ENCODE results near the gene FMO3. TPM values are rescaled to one million over a fixed set of nuclear protein-coding genes. Genes with fewer than 3 reads are reported as not detected.

Gene FMO3
- total RNA-seq, 2 donors from 2014 or later, result 0.19 to 0.42 TPM

DNA sequence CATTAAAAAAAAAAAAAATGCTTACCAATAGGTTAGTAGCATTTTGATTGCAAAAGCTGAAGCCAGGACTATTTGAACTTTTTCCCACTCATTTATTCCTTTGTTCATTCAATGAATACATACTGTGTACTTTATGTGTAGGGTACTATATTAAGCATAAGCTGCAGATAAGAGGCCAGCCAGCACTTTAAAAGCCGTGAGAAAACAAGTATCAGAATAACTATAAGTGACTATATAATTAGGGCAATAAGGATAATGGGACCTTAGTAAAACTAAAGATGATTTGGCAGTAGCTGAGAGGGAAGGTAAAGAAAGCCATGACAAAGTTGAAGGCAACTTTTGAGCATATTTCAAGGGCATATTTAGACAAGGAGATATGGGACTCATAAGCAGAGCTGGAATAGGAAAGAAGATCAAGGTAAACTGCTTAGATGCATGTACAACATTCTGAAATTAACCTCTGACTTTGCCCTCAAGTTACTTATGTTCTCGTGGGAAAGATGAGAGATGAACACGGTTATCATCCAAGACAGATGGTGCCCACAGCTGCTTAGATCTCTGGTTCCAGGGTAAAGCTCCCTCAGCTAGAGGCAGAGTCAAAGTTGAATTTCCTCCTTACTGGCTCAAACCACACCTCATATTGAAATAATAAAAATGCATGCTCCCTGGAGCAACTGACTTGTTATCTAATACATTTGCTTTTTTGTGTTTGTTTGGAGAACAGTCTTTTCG is 50.4 kb downstream of the FMO3 start:
- no peaks in the 10 kb centered on the region for H3K36me3 ChIP-seq
- H3K4me3 ChIP-seq, result no peak overlapping the region
- H3K27ac ChIP-seq, result peak overlapping the region; percentile 33
- no peak for DNase-seq
- no peaks in the 10 kb centered on the region for H3K4me1 ChIP-seq
- no peaks in the 10 kb centered on the region for H3K9me3 ChIP-seq
- TF ChIP-seq, protein P1, sequence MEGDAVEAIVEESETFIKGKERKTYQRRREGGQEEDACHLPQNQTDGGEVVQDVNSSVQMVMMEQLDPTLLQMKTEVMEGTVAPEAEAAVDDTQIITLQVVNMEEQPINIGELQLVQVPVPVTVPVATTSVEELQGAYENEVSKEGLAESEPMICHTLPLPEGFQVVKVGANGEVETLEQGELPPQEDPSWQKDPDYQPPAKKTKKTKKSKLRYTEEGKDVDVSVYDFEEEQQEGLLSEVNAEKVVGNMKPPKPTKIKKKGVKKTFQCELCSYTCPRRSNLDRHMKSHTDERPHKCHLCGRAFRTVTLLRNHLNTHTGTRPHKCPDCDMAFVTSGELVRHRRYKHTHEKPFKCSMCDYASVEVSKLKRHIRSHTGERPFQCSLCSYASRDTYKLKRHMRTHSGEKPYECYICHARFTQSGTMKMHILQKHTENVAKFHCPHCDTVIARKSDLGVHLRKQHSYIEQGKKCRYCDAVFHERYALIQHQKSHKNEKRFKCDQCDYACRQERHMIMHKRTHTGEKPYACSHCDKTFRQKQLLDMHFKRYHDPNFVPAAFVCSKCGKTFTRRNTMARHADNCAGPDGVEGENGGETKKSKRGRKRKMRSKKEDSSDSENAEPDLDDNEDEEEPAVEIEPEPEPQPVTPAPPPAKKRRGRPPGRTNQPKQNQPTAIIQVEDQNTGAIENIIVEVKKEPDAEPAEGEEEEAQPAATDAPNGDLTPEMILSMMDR (IDR thresholded peaks at IDR 0.05), result no peak
- no peak overlapping the region for H3K9ac ChIP-seq (ENCODE audit: low read depth in 2 of 2, low read length in 2 of 2)
- intact Hi-C loops (cut with DNase I), result no loop called here
- no peaks in the 10 kb centered on the region for H3K27me3 ChIP-seq

DNA sequence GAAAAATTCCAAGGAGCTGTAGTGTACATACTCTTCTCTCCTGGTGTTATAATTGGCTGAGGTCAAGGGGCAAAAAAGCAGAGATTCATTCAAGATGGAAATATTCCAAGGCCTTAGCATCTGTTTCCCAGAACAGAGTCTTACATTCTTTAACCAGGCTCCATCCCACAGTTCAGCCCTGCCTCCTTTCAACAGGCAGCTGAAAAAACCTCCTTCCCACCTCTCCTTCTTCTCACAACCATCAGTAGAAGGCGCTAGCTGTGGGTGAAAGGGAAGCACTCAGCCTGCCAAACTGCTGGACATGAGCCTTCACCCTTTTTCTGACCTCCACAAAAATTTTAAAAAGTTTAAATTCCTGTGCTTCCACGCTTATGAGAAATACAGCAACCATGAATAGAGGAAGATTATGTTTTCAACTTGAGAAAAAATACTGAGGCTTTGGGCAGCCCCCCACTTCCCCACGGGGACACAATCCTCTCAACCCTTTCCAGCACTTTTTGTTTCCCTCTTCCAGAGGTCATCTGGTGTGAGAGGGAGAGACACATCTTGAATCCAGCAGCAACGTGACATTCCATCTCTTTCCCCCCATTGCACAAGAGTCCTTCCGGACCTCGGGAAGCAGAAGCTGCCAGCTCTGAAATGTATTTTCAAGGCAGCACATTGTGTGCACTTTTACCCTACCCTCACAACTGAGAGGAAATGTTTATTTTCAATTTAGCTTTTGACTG is 51.1 kb downstream of the FMO3 start:
- DNase-seq, result peak; percentile 34
- intact Hi-C loops (cut with DNase I), result no loop called here
- Histone ChIP-seq H3K4me3 (no peak overlapping the region), H3K4me1 (no peaks in the 10 kb centered on the region), H3K27ac (peak overlapping the region; percentile 33), H3K9ac (ENCODE audit: low read depth in 2 of 2, low read length in 2 of 2) (no peak overlapping the region), H3K9me3 (no peaks in the 10 kb centered on the region), H3K36me3 (no peaks in the 10 kb centered on the region), H3K27me3 (no peaks in the 10 kb centered on the region)
- TF ChIP-seq, protein P1 (IDR thresholded peaks at IDR 0.05), result no peak

DNA sequence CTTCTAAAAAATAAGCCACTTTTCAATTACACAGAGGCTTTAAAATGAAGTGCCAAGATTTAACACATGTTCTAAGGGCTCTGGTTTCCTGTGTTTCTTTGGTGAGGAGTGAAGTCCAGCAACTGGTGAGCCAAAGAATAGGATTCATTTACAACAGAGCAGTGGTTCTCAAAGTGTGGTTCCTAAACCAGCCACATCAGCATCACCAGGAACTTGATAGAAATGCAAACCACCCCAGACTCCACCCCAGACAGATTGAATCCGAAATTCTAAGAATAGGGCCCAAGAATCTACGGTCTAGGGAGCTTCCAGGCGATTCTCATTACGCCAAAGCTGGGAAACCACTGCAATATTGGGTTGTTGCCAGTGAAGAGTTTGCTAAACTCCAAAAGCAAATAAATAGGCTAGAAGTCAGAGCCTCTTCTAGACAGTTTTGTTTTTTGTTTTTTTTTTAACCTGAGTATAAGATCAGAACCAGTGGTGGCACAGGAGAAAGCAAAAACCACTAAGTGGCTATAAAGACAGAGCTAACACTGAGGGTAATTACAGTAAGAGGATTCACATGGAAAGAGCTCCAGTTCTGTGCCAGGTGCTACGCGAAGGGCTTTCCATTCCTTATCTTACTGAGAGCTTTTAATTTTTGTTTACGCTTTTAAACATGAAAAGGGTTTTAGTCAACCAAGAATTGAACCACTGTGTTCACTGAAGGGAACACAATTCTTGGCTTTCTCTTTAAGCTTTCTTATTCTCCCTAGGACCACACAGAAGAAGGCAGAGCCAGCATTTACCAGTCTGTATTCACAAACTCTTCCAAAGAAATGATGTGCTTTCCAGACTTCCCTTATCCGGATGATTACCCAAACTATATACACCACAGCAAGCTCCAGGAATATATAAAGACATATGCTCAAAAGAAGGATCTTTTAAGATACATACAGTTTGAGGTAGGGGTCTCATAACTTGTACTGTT is 52.0 kb downstream of the FMO3 start:
- TF ChIP-seq, protein P1 (IDR thresholded peaks at IDR 0.05), result no peak
- H3K27me3 ChIP-seq, result no peaks in the 10 kb centered on the region
- H3K9ac ChIP-seq (ENCODE audit: low read depth in 2 of 2, low read length in 2 of 2), result no peak overlapping the region
- H3K36me3 ChIP-seq, result no peaks in the 10 kb centered on the region
- no peaks in the 10 kb centered on the region for H3K9me3 ChIP-seq
- H3K27ac ChIP-seq, result no peak overlapping the region
- intact Hi-C loops (cut with DNase I), result no loop called here
- H3K4me3 ChIP-seq, result no peak overlapping the region
- H3K4me1 ChIP-seq, result no peaks in the 10 kb centered on the region
- DNase-seq, result peak; percentile 23

DNA sequence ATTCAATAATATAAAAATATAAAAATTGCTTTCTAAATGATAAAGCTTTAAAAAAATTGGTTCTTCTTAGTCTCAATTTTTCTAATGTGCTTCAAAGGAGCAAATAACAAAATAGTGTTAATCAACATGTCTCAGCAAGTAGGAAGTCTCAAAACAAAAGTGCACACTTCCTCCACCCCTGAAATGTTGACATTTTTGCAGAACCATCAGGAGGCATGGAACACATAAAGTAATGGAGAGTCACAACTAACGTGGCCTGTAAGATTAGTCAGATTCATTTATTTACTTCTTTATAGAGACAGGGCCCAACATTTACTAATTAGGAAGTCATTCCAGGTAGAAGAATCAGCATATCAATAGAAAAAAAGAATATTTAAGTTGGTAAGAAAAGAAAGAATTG is 59.5 kb downstream of the FMO3 start:
- no peak overlapping the region for H3K4me3 ChIP-seq
- intact Hi-C loops (cut with DNase I), result no loop called here
- no peak for DNase-seq
- TF ChIP-seq, protein P1 (IDR thresholded peaks at IDR 0.05), result no peak
- no peak overlapping the region for H3K27ac ChIP-seq
- no peak overlapping the region for H3K9ac ChIP-seq (ENCODE audit: low read depth in 2 of 2, low read length in 2 of 2)
- no peaks in the 10 kb centered on the region for H3K36me3 ChIP-seq
- no peaks in the 10 kb centered on the region for H3K4me1 ChIP-seq
- H3K27me3 ChIP-seq, result no peaks in the 10 kb centered on the region
- no peaks in the 10 kb centered on the region for H3K9me3 ChIP-seq

DNA sequence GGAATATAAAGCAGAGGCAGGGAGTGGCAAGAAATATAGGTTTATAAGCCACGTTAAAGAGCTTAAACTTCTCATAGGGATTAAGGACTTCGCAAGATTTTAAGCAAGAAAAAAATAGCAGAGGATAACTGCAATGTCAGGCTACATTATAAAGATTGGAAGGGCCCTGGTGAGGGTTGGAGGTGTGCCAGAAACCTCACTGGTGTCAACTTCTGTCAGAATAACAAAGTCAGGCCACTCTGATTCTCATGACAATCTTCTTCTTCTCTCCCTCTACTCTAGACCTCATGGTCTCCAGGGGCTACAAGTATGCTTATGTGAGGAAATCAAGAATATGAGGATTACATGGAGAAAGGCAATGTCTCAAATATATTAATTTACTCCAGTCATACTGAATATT is 61.8 kb downstream of the FMO3 start:
- no peaks in the 10 kb centered on the region for H3K4me1 ChIP-seq
- no peak overlapping the region for H3K9ac ChIP-seq (ENCODE audit: low read depth in 2 of 2, low read length in 2 of 2)
- no peak overlapping the region for H3K4me3 ChIP-seq
- H3K36me3 ChIP-seq, result no peaks in the 10 kb centered on the region
- no peak overlapping the region for H3K27ac ChIP-seq
- TF ChIP-seq, protein P1 (IDR thresholded peaks at IDR 0.05), result no peak
- no peak for DNase-seq
- no peaks in the 10 kb centered on the region for H3K27me3 ChIP-seq
- intact Hi-C loops (cut with DNase I), result no loop called here
- no peaks in the 10 kb centered on the region for H3K9me3 ChIP-seq
